NK-92 (cell line): Measurements from ENCODE around the gene NEB.

Experiments used
- DNase-seq: peaks from one replicate; lab custom pipeline; 2025; ENCODE audit not compliant: unreplicated experiment; lab: John Stamatoyannopoulos, UW

The NEB gene

DNA sequence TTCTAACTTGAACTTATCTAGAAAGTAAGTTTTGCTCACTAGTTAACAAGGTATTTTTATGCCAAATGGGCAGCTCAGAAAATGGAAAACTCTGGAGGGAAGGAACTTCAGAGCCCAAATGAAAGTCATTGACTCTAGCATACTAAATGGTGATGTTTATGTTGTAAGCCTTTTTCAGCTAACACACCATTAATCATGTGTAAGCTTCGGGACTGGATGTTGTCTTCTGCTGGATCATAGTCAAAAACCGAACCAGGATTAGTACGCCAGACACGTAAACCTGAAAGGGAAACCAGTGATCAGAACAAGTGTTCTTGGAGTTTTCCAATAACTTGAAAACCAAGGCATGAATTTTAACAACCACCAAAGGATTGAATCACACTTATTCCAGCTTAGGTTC, 242.8 kb downstream of the NEB start:
- no peak for DNase-seq

DNA sequence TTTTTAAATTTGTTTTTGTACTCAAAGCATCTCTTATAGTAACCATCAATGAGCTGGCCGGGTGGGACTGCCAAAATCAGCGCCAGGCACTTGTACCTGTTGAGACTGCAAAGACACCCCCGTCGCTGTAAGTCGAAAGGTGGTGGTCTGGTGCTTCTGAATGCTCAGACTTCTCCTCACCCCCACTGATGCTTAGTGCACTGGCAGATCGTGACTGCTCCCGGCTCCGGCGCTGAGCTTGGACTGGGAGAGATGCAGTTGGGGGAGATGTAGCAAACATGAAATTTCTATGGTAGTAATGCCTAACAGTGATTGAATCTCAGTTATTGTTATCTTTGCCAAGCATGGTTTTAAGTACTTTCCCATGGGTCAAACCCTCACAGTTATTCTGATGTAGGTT, 244.0 kb downstream of the NEB start:
- DNase-seq = no peak

DNA sequence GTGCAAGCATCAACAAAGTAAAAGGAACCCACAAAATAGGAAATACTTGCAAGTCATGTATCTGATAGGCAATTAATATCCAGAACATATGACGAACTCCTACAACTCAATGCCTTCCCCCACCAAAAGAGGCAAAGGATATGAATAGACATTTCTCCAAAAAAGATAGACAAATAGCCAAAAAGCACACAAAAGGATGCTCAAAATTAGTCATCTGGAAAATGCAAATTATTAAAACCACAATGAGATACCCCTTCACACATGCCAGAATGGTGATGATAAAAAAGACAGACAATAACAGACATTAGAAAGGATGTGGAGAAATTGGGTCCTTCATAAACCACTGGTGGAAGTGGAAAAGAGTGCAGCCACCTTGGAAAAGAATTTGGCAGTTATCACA, 248.2 kb downstream of the NEB start:
- DNase-seq = no peak

DNA sequence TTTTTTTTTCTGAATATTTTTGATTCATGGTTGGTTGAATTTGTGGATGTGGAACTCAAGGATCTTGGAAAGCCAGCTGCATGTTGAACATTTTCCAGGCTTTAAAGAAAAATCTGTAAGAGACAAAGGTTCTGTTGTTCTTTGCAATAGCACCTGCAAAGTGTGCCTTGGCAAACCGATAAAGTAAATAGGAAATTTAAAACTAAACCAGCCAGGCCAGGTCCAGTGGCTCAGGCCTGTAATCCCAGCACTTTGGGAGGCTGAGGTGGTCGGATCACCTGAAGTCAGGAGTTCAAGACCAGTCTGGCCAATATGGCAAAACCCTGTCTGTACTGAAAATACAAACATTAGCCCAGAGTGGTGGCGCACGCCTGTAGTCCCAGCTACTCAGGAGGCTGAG, 250.2 kb downstream of the NEB start:
- no peak for DNase-seq

DNA sequence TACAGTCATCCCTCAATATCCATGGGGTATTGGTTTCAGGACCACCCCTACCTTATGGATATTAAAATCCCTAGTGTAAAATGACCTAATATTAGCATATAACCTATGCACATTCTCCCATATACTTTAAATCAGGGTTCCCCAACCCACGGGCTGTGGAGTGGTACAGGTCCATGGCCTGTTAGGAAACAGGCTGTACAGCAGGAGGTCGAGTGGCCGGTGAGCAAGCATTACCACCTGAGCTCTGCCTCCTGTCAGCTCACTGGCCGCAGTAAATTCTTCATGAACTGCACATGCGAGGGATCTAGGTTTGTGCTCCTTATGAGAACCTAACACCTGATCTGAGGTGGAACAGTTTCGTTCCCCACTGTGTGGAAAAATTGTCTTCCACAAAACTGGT, 250.7 kb downstream of the NEB start:
- DNase-seq = no peak

DNA sequence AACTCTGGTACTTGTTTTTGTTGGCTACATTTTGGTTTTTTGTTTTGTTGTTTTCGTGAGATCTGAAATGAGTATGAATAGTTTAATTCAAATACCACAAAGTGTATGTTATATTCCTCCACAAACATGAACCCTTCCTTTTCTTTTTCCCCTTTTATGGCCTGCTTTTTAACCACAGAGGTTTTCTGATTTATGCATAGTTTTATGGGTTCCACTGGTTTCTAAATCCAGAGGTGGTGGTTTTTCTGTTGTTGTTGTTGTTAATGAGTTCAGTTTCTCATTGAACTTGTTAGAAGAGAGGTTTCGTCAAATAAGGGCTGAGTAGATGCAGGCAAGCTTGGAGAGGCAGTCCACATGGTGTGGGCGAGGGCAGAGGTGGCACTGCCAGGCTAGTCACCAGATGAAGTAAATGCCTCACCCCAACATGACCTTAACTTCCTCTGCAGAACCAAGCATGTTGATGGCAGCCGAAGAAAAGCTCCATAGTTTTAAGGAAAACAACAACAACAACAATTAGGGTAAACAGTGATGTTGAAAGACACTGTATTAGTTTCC, 252.0 kb downstream of the NEB start:
- no peak for DNase-seq

DNA sequence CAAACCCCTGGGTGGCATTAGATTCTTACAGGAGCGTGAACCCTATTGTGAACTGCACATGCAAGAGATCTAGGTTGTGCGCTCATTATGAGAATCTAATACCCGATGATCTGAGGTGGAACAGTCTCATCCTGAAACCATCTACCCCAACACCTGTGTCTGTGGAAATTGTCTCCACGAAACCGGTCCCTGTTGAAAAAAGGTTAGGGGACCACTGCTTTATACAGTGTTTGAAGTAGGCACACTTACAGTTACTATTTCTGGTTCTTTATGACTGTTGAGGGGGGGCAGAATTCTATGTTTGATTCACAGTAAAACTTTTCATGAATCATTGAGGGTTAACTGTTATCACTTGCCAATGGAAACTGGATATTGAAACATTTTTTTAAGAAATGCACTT, 252.5 kb downstream of the NEB start:
- no peak for DNase-seq

DNA sequence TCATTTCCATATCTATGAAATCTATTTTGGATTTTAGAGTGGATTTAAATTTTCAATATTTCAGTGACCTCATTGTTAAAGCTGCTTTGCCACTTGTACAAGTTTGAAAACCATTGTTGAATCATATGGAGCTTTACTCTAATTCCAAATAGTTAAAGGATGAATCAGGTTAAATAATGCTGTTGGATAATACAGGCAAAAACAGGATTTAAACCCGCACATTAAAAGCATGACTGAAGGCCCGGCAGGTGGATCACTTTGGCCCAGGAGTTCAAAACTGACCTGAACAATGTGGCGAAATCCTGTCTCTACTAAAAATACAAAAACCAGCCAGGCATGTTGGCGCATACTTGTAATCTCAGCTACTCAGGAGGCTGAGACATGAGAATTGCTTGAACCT, 256.3 kb downstream of the NEB start:
- DNase-seq = no peak

DNA sequence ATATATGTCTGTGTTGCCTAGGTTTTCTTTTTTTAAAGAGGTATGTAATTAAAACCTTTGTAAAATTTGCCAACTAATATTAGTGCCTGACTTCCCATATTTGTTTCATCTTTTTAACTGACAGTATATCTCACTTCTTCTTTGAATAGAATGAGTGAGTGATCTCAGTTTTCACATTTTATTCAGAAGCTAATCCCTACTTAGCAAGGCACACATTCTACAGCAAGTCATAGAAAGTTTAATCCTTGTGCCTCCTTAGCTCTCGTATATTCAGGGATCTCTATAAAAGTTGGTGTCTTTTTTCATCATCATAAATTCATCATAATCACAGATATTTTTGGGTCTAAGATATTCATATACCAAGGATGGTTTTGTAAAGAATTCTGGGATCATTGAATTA, 258.0 kb downstream of the NEB start:
- DNase-seq = no peak

DNA sequence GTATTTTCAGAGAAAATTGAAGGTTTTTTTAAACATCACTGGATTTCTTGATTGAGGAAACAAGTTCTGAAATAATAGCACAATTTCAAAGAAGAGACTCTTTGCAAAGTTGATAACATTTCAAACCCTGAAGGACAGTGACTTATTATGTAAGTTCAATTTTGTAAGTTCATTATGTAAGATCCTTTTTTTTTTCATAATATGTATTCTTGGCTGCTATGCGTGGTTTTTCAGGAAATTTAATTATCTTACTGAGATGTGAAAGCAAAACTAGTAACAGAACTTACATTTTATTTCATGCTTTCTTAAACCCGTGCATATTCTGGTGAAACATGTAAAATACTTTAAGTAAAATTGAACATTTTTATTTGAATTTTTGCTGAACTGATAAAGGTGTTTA, 259.2 kb downstream of the NEB start:
- DNase-seq = no peak

DNA sequence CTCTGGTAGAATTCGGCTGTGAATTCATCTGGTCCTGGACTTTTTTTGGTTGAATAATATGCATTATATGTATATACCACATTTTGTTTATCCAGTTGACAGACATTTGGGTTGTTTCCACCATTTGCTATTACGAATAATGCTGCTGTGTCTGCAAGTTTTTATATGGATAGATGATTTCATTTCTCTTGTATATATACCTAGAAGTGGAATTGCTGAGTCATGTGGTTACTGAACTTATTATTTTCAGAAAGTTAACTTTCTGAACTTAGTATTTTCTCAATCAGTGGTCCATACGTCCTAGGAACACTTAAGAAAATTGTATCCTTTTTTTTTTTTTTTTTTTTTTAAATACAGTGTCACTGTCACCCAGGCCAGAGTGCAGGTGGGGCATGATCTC, 261.3 kb downstream of the NEB start:
- DNase-seq = no peak

DNA sequence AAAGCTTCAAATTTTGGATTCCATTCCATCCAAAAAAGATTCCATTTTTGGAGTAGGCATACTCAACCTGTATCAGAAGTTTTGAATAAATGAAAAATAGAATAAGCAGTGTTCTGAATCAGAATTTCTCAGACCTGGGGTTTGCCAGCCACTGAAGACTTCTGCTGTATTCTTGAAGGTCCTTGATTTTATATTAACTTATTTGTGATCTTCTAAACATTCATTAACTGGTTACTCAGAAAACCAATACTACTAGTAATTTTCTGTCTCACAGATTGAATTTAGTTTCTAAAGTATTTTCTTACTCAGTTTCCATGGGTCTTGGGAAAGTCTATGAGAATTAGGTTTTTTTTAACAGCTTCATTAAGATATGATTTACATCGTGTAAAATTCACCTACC, 263.7 kb downstream of the NEB start:
- no peak for DNase-seq

DNA sequence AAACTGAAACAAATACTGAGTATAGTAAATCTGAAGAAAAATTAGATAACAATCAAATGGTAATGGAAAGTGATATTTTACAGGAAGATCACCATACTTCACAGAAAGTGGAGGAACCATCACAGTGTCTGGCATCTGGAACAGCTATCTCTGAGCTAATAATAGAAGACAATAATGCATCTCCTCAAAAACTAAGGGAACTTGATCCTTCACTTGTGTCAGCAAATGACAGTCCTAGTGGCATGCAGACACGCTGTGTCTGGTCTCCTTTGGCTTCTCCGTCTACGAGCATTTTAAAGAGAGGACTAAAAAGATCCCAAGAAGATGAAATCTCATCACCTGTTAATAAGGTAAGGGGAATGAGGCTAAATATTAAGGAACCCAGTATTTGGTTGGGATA, 268.5 kb downstream of the NEB start:
- DNase-seq = no peak

DNA sequence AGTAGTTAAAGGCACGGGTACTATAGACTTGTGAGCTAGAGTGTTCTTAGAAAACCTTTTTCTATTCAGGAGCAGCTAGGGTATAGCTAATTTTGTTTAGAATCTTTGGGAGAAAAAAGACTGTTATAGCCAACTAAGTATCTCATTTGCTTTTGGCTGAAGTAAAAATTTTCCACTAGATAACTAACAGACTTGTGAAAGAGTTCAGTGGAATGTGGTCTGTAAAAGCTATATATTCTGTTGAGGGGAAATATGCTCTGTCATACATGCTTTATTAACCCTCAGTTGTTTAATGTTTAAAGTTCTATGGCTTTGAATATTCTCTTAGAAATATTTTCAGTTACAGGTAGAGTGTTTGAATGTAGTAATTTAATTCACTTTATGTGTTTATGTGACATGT, 274.9 kb downstream of the NEB start:
- DNase-seq = no peak

DNA sequence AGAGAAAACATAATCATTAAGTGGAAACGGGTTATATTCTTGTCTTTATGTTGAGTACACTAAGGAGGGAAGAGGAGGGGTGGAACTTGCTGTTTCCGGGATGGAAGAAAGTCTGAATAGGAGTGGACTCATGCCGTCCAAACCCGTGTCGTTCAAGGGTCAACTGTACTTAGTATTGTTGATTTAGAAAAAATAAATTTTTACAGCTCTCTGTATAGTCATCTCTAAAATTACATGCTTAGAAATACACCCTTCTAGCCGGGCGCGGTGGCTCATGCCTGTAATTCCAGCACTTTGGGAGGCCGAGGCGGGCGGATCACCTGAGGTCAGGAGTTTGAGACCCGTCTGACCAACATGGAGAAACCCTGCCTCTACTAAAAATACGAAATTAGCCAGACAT, 295.1 kb downstream of the NEB start:
- DNase-seq = no peak

DNA sequence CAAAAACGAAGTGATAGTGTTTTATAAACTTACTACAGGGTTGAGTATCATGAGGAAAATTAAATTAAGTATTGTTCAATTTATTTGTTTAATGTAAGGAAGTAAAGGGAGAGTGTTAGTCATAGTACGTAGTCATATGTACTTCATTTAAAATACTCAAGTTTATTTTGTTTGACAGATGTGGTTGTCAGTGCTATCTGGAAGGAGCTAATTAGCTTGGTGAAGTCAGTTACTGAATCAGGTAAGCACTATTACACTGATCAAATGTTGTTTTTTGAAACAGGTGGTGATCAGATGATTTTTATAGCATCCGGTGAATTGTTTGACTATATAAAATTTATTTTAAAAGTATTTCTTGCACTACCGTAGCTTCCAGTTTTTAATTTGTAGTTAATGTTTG, 295.8 kb downstream of the NEB start:
- no peak for DNase-seq

DNA sequence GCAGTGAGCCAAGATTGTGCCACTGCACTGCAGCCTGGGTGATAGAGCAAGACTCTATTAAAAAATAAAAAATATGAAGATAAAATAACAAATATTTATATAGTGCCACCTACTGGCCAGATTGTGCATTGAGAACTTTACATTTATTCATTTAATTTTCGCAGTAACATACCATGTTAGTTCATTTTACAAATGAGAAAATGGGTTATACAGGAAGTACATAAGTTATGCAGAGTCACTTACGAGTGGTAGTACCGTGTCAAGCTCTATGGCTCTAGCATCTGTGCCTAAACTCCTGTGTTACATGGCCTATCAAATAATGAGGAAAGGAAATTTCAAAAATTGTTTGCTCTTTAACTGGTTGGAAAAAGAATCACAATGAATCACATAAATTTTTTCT, 296.6 kb downstream of the NEB start:
- DNase-seq = no peak
